ENCODE measurements around the gene SUMF1.
"Not testable (repeated sequence)": the region's sequence is repeated elsewhere in the genome, so short reads cannot be mapped to it uniquely, and the experiment has no call there.

Gene SUMF1

DNA sequence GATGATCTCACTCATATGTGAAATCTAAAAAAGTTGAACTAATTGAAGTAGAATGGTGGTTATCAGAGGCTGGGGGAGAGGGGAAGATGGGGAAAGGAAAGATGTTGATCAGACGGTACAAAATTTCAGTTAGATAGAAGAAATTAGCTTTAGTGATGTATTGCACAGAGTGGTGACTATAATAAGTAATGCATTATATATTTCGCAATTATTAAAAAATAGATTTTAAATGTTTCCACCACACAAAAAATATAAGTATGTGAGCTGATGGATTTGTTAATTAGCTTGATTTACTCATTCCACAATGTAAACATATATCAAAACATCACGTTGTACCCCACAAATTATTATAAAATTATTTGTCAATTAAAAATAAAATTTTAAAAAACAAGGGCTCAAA lies 8.1 kb downstream of the SUMF1 start:
- DNase-seq: no peak

GRCh38 chr3:4456780-4457179 lies 10.3 kb downstream of the SUMF1 start:
- not testable (repeated sequence) for DNase-seq

DNA sequence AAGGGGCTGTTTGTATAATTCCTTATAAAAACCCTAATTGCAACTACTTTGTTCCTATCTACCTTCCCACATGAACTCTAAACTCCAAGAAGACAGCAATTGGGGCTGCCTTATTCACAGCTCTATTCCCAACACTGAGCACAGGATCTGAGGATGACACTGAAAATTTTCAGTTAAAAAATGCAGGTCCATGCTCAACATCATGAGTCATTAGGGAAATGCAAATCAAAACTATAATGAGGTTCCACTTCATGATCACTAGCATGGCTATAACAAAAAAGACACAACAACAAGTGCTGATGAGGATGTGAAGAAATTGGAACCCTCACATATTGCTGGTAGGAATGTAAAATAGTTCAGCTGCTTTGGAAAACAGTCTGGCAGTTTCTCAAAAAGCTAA lies 12.9 kb downstream of the SUMF1 start:
- no peak for DNase-seq

DNA sequence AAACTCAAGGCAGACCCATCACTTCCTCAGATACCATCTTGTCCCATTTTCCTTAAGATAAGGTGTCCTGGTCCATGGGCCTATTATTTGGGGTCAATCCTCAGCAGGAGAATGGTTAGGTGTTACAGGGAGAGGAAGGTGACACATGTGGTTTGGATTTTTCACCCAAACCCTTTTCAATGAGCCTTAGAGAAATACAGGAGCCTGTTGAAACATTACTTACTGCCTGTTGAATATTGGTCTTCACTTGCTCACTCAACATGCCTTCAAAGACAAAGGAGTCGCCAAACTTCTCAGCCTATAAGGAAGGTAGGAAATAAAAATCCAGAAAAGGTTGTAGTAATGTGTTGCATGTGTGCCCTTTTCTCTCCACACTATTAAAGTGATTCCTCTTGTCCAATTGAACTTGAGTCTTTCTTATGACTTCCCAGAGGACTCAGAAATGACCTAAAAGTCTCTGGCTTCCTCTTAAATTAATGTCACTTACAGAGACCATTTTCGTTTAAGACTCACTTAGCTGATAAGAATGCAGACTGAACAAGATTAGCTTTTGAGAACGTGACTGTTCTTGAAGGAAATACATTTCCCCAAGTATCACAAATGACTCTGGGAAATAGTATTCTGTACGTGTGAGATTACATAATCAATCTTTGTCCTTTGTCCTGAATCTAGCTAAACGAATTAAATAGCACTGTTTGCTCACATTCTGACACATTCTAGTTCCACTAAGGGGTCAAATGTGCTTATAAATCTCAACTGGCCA lies 17.8 kb downstream of the SUMF1 start:
- DNase-seq: no peak

GRCh38 chr3:4448187-4448586 lies 18.9 kb downstream of the SUMF1 start:
- no peak for DNase-seq

DNA sequence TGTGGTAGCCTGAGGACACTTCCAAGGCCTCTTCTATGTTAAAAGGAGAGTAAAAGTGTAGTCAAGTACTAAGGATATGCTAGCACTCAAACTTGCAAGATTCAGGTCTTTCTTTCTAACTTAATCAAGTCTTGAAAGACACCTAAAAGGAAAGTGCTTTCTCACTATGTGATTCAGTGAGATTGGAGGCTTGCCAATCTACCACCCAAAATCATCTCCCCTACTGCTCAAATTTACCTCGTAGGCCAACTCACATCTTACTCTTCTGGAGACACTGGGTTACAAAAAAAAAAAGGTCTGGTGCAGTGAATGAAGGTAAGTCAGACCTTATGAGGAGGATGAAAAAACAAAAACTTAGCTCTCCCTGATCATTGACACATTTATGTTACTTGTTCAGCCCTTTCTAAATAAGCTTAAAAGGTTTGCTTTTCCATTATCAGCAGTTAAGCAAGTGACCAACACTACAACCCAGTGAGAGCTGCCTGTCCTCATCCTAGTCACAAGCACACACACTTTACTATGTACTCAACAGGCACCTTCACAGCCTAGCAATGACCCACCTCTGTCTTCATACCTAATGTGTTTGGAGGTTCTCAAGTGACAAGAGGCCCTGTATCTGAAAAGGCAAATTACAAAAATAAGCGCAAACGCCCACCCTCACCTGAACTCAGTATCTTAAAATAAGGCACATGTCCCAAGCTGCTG lies 19.6 kb downstream of the SUMF1 start:
- DNase-seq: no peak

GRCh38 chr3:4440951-4441350 lies 26.1 kb downstream of the SUMF1 start:
- DNase-seq: no peak

DNA sequence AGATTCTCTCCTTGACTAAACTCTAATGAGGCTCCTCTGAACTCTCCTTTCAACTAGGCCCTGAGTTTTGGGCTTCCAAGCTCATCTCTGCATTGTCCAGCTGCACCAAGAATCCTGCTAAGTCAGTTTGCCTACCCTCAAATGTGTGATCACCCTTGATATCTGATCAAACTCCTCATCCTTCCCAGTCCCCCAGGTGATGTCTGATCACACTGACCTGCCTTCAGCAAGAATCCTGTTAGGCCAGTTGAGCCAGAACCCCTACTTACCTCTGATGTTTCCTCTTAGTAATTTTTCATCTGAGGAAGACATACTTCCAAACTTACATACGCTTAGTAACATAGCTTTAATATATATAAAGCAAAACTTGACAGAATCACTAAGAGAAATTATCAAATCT lies 28.8 kb downstream of the SUMF1 start:
- no peak for DNase-seq

- DNase-seq: no peak
These were observed 34.8 kb downstream of the SUMF1 start for GRCh38 chr3:4432259-4432658.

DNA sequence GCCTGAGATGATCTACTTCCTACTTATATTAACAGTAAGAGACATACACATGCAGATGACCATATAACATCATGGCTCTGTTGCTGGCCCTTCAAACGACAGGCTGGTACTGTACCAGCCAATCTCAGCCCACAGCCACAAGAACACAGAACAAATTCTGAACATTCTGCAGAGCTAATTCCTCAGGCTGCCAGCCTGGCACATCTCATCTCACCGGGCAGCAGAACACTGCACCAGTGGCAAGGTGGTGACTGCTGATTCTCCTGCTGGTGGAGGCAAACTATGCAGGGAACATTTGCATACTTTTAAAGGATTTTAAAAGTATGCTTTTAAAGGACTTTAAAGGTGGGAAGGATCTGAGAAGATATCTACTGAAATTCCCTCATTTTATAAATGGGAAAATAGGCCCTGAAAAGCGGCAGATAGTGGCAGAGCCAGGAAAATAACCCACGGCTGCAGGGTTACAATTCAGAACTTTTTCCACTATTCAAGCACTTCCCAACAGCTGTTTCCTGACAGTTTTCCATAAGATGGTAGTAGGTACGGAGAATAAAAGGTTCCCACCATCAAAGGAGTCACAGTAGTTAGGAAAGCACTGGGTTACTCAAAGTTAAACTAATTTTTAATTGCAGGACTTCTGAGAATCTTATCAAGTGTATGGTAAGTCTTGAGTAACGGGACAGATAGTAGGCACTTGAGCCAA lies 37.3 kb downstream of the SUMF1 start:
- DNase-seq: no peak

- no peak for DNase-seq
These were observed 40.2 kb downstream of the SUMF1 start for GRCh38 chr3:4426782-4427344.

DNA sequence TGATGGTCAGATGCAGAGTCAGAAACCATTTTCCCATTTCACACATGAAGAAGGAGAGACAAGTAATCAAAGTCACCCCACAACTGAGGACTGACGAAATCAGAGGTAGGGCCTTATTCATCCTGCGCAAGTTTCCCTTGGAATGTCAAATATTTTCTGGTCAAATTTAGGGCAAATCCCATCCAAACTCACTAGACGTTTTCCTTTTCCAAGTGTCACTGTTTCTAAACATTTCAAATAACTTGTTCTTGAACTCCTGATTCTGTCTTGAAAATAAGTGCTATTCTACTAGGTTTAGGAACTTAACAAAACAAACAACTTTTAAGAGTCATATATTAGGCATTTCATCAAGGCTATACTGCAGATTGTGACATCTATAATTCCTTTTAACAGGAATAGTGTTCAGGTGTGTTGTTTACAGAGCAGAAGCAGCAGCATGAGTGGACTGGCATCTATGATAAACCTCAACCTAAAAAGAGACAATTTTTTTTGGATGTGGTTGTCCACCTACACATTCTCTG lies 40.7 kb downstream of the SUMF1 start:
- DNase-seq: no peak

DNA sequence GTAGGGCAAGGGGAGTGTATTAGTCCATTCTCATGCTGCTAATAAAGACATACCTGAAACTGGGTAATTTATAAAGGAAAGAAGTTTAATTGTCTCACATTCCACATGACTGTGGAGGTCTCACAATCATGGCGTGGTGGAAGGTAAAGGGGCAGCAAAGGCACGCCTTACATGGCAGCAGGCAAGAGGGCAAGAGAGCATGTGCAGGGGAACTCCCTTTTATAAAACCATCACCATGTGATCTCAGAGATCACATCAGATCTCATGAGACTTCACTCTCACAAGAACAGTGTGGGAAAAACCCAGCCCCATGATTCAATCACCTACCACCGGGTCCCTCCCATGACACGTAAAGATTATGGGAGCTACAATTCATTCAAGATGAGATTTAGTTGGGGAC lies 41.4 kb downstream of the SUMF1 start:
- no peak for DNase-seq

DNA sequence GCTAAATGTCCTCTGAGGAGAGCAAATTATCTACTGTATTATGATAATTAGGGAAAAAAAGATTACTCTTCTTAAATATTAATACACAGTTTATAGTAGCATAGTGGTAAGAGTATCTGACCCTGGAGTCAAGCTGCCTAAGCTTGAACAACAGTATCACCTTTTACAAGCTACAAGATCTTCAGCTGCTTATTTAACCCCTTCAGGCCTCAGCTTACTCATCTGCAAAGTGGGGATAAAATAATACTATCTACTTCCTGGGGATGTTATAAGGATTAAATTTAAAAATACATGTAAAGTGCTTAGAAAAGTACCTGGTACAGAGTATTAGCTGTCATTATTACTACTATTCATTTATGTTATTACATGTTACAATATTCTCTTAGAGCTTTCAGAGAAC lies 42.0 kb downstream of the SUMF1 start:
- DNase-seq: no peak

DNA sequence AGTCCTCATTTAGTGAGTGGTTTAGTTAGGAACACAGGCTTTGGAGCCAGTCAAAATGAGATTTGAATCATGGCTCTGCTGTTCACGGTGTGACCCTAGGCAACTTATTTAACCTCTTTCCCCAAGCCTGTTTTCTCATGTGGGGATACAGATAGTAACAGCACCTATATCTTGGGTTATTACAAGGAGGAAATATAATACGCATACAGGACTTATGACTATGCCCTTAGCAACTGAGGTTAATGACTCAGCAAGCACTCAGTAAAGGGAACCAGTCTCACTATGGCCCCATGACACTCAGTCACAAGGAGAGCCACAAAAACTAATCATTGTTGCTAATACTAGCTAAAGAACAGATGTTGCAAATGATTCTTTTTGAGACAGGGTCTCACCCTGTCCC lies 45.9 kb downstream of the SUMF1 start:
- no peak for DNase-seq

DNA sequence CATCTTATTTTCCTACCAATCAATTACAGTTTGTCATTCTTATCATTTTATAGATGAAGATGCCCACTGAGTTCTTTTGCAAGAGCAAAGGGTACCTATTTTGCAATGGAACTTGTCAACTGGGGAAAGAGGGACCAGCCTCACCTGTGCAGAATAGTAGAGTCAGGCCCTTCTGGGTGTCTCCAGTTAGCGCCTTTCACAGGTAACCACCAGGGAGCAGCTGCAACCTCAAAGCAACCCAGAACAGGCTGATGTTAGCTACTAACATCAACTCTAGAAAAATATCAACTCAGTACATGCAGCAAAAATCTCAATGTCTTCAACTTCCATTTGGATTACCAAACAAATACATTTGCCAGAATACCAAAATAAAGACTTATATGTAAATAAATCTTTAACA lies 47.1 kb downstream of the SUMF1 start:
- DNase-seq: no peak

DNA sequence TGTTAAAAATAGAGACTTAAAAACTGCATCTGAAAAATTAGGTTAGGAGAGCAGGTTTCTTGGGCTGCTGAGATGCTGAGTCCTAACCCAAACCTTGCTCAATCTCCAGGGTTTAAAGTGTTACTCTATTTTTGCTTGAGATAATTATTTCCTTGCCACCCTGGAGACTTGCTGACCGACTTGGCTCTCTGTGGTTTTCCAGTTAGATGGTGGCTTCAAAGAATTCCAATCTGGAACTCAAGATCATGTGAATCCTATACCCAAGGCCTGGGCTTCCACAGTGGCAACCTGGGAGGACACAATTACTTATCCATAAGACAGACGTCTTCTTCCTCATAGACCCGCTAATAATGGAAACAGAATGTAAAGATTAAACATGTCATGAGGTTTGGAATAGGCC lies 47.7 kb downstream of the SUMF1 start:
- no peak for DNase-seq

DNA sequence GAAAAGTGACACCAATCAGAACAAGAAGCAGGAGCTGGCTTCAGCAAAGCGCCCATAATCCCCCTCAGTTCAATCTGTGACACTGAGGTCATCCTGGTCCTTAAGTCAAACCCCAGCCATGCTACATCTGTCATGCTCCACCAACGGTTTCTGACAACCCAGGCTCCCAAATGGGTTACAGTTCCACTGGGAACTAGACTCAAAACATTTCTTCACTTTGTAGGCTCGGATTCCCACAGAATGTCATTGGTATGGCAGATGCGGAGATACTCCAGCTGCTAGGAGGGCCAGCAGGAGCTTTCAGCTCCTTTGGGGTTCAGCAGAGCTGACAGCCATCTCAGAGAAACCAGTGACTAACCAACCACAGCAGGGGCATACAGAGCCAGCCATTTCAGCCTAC lies 48.9 kb downstream of the SUMF1 start:
- DNase-seq: no peak

GRCh38 chr3:4417449-4417848 lies 49.6 kb downstream of the SUMF1 start:
- no peak for DNase-seq

DNA sequence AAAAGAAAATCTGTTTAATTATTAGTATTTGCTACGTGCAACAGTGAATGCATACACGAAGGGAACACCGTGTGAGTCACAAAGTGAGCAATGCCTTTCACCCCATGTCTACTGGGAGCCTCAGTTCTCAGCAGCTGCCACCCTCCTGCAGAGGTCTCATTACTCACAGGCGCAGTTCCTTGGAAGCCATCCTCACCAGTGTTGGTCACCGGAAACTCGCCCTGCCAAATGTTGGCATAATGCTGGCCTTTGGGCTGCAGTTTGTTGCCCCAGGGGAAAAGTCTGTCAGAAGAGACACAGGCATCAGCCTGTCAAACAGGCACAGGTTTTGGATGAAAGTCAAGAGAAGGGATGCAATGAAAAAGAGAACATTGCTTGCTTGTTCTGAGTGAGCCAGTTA lies 50.1 kb downstream of the SUMF1 start:
- DNase-seq: no peak

- no peak for DNase-seq
These were observed 50.6 kb downstream of the SUMF1 start for GRCh38 chr3:4416427-4416945.

GRCh38 chr3:4413467-4413866 lies 53.6 kb downstream of the SUMF1 start:
- no peak for DNase-seq

DNA sequence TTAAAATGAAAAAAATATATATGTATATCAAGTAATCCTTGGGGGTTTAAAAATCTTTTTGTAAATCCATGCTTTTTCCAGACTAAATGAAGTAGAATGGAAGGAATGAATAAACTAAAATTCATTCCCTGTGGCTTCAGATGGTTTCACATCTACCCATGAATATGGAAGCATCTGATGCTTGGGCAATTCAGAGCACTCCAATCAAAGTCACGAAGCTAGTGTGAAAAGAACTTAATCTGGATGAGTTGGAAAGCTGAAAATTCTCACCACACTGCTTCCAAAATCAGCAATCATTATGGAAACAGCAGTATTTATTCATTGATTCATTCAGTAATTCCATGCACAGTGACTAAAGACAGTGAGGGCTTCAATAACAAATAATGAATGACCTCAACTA lies 55.2 kb downstream of the SUMF1 start:
- DNase-seq: no peak
